WTC11 (cell line): ENCODE measurements around the gene COLGALT1.

Experiments used
- JUN ChIP-seq: sonication (generic); formaldehyde crosslinking; IDR thresholded peaks from 2 replicates; pipeline ENCODE4 v1.8.0; 2023; ENCODE audit warnings: mild to moderate bottlenecking, missing genetic modification reagents
- MYBL2 ChIP-seq: sonication (generic); formaldehyde crosslinking; IDR thresholded peaks from 2 replicates; pipeline ENCODE4 v1.8.1; 2023; ENCODE audit warnings: mild to moderate bottlenecking, moderate library complexity, missing genetic modification reagents
- TF ChIP-seq, protein P1 (sequence below): fragments of 200-600 bp; IDR thresholded peaks from 2 replicates; pipeline ENCODE4 v1.8.0; 2022; ENCODE audit warnings: antibody characterized with exemption
- TF ChIP-seq, protein P2 (sequence below): sonication (generic); formaldehyde crosslinking; IDR thresholded peaks from 2 replicates; pipeline ENCODE4 v1.8.1; 2023; ENCODE audit warnings: mild to moderate bottlenecking, missing genetic modification reagents, moderate library complexity

DNA sequence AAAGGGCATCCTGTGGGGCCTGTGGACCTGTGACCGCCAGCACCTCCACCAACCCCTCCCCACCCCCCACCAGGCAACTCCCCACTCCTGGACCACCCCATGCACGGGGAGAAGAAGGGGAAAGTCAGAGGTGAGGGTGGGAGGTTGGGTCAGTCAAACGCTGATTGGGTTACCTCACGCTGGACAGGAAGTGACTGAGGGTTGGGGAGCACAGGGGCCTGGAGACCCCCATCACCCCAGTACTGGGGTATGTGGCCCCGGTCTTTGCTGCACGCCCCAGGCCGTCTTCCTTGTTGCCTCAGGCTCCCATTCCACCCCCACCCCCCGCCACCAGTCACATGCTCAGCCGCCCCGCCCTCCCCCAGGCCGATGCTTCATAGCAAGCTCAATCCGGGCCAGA lies 59.0 kb downstream of the COLGALT1 start:
- no peak for TF ChIP-seq JUN (CRISPR knock-in tag)
- no peak for TF ChIP-seq MYBL2 (CRISPR knock-in tag)
- TF ChIP-seq, protein P1, sequence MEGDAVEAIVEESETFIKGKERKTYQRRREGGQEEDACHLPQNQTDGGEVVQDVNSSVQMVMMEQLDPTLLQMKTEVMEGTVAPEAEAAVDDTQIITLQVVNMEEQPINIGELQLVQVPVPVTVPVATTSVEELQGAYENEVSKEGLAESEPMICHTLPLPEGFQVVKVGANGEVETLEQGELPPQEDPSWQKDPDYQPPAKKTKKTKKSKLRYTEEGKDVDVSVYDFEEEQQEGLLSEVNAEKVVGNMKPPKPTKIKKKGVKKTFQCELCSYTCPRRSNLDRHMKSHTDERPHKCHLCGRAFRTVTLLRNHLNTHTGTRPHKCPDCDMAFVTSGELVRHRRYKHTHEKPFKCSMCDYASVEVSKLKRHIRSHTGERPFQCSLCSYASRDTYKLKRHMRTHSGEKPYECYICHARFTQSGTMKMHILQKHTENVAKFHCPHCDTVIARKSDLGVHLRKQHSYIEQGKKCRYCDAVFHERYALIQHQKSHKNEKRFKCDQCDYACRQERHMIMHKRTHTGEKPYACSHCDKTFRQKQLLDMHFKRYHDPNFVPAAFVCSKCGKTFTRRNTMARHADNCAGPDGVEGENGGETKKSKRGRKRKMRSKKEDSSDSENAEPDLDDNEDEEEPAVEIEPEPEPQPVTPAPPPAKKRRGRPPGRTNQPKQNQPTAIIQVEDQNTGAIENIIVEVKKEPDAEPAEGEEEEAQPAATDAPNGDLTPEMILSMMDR, result no peak
- TF ChIP-seq, protein P2, sequence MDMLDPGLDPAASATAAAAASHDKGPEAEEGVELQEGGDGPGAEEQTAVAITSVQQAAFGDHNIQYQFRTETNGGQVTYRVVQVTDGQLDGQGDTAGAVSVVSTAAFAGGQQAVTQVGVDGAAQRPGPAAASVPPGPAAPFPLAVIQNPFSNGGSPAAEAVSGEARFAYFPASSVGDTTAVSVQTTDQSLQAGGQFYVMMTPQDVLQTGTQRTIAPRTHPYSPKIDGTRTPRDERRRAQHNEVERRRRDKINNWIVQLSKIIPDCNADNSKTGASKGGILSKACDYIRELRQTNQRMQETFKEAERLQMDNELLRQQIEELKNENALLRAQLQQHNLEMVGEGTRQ, result no peak
